A549 (cell line): ENCODE results near the gene MAP7D2.

Source experiments
- BHLHE40 ChIP-seq: IDR thresholded peaks from 2 replicates; pipeline ENCODE4 v1.6.1; 2012; ENCODE audit warnings: low read depth, low read length, inconsistent platforms
- CTCF ChIP-seq: fragments of >200 bp; sonication (Bioruptor Twin); formaldehyde crosslinking; IDR thresholded peaks from 3 replicates; pipeline ENCODE4 v1.5.1; 2016
- EHMT2 ChIP-seq: fragments of 200-600 bp; sonication (generic); IDR thresholded peaks from 2 replicates; pipeline ENCODE4 v1.6.1; 2016; ENCODE audit warnings: antibody characterized with exemption, low read depth, mild to moderate bottlenecking, moderate library complexity
- HDAC2 ChIP-seq: fragments of 200-600 bp; sonication (generic); IDR thresholded peaks from 2 replicates; pipeline ENCODE4 v1.6.1; 2016
- MAX ChIP-seq: IDR thresholded peaks from 2 replicates; pipeline ENCODE4 v1.6.1; 2012
- POLR2A ChIP-seq: IDR thresholded peaks from 2 replicates; pipeline ENCODE4 v1.6.1; 2012; ENCODE audit warnings: mild to moderate bottlenecking, low read length
- RCOR1 ChIP-seq: fragments of 150-350 bp; IDR thresholded peaks from 2 replicates; pipeline ENCODE4 v1.6.1; 2014; ENCODE audit warnings: antibody characterized with exemption, low read length, low read depth
- REST ChIP-seq: fragments of 200-600 bp; sonication (generic); IDR thresholded peaks from 2 replicates; pipeline ENCODE4 v1.6.1; 2016; ENCODE audit warnings: antibody characterized with exemption, mild to moderate bottlenecking, moderate library complexity
- USF2 ChIP-seq: fragments of 450-650 bp; IDR thresholded peaks from 2 replicates; pipeline ENCODE4 v1.6.1; 2014; ENCODE audit warnings: antibody characterized with exemption

- TF ChIP-seq USF2 = no peak
- no peak for TF ChIP-seq REST
- no peak for TF ChIP-seq CTCF
- no peak for TF ChIP-seq EHMT2
- no peak for TF ChIP-seq RCOR1
- no peak for TF ChIP-seq POLR2A
- no peak for TF ChIP-seq MAX
- no peak for TF ChIP-seq HDAC2
- no peak for TF ChIP-seq BHLHE40
Measured at GRCh38 chrX:19972984-19973383, 143.7 kb downstream of the MAP7D2 start.
